CD4-positive, alpha-beta T cell (primary cell): ENCODE results near the gene ARID3A. TPM values are rescaled to one million over a fixed set of nuclear protein-coding genes. Genes with fewer than 3 reads are reported as not detected.

Source experiments
- ATAC-seq: fragments of 200-7000 bp; cut with Tn5 transposase; one replicate; pipeline ENCODE4 v1.10.0; 2022; ENCODE audit warnings: mild to moderate bottlenecking; ENCODE audit not compliant: poor library complexity
- CTCF ChIA-PET: fragments of 350-600 bp; sonication (Branson Sonifier 250); formaldehyde crosslinking; loops from one replicate; lab custom pipeline; 2021; ENCODE audit warnings: antibody characterized with exemption, inconsistent platforms; lab: Charles Lee
- POLR2A ChIA-PET: fragments of 350-600 bp; sonication (Branson Sonifier 250); formaldehyde crosslinking; loops from one replicate; lab custom pipeline; 2021; ENCODE audit warnings: antibody characterized with exemption, inconsistent platforms; lab: Charles Lee
- DNase-seq, 14 experiments: peaks; one replicate each; pipeline ENCODE4 v3.0.0-alpha.2; 2013 to 2020; ENCODE audit warnings: mixed read lengths in 2 of 14
- H3K27ac ChIP-seq, 2 donors: one replicate each; pipeline versions ENCODE4 v1.5.1 to v1.7.0; 2013; ENCODE audit warnings: low read length in 2 of 2, low read depth in 1 of 2, mild to moderate bottlenecking in 1 of 2
- H3K27me3 ChIP-seq, 2 experiments: 1 replicate in 1 of 2; 2 replicates in 1 of 2; pipeline versions ENCODE4 v1.6.1 to v1.7.0; 2013; ENCODE audit warnings: low read length in 2 of 2, control low read depth in 1 of 2, mild to moderate bottlenecking in 1 of 2, moderate library complexity in 1 of 2; ENCODE audit not compliant: insufficient read depth in 2 of 2, control insufficient read depth in 1 of 2
- H3K36me3 ChIP-seq: one replicate; pipeline ENCODE4 v1.6.1; 2013; ENCODE audit warnings: low read length, control low read depth; ENCODE audit not compliant: insufficient read depth
- H3K4me1 ChIP-seq: one replicate; pipeline ENCODE4 v1.6.1; 2013; ENCODE audit warnings: low read length, control low read depth; ENCODE audit not compliant: insufficient read depth
- H3K4me3 ChIP-seq: one replicate; pipeline ENCODE4 v1.5.1; 2013; ENCODE audit warnings: mild to moderate bottlenecking, low read length, moderate library complexity
- H3K9me3 ChIP-seq, 2 experiments: 1 replicate in 1 of 2; 2 replicates in 1 of 2; pipeline versions ENCODE4 v1.6.1 to v1.7.0; 2013; ENCODE audit warnings: low read length in 2 of 2, mild to moderate bottlenecking in 2 of 2, control low read depth in 1 of 2, moderate library complexity in 1 of 2; ENCODE audit not compliant: control insufficient read depth in 1 of 2, insufficient read depth in 1 of 2
- H3K27ac Mint-ChIP-seq: one replicate; pipeline ENCODE4 v1.8.0; 2020; ENCODE audit warnings: mixed read lengths
- H3K27me3 Mint-ChIP-seq: one replicate; pipeline ENCODE4 v1.8.0; 2021; ENCODE audit warnings: mixed read lengths
- H3K36me3 Mint-ChIP-seq: one replicate; pipeline ENCODE4 v1.8.0; 2021; ENCODE audit warnings: low read depth, mixed read lengths
- H3K4me1 Mint-ChIP-seq: one replicate; pipeline ENCODE4 v1.8.0; 2021; ENCODE audit warnings: low read depth, mixed read lengths
- H3K4me3 Mint-ChIP-seq: one replicate; pipeline ENCODE4 v1.8.0; 2020; ENCODE audit warnings: mild to moderate bottlenecking, mixed read lengths
- H3K9me3 Mint-ChIP-seq: one replicate; pipeline ENCODE4 v1.8.0; 2020; ENCODE audit warnings: mixed read lengths
- intact Hi-C, 2 experiments: fragments of 100-400 bp; cut with DNase I in 1 of 2; cut with micrococcal nuclease in 1 of 2; formaldehyde crosslinking; loops; one replicate each; pipeline versions ENCODE4 v1.15.1 to v1.9.0; 2023 to 2025; cut with DNase I, micrococcal nuclease
- total RNA-seq, 174 experiments: library from RNA in 2 of 174; stranded (reverse) in 2 of 174; gene quantifications; one replicate each; pipeline ENCODE4 v1.2.3 and lab custom pipeline; 2021 to 2026
- TF ChIP-seq, protein P1 (sequence below): fragments of 200-600 bp; IDR thresholded peaks from one replicate; pipeline ENCODE4 v1.8.0; 2022; ENCODE audit warnings: antibody characterized with exemption, mild to moderate bottlenecking

The ARID3A gene
- total RNA-seq, 2 experiments from 2014 or later, result 3.7 to 4.1 TPM

DNA sequence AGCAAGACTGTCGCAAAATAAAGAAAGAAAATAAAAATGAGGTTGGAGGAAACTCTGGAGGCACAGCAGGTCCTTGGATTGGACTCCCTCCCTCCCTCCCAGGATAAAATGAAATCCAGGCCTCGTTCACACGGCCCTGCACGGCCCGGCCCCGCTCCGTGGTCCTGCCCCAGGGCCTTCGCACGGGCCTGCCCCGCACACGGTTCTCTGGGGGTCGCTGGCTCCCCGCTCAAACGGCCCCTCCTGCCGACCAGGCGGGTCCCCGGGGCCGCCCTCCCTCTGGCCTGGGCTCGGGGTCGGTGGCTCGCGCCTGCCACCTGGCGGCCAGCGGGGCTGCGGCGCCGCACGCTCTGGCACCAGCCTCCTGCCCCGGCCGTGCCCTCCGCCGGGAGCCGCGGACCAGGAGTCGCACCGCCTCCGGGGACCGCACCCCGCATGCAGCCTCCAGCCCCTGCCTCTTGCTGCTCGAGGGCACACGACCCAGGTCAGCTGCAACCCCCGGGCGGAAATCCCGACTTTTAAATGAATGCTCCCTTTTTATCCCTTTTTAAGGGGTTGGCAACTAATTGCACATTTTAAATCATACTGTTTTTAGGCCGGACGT, 56.8 kb downstream of the ARID3A start:
- POLR2A ChIA-PET, result no interaction called here
- ATAC-seq, result peak; percentile 74
- Mint-ChIP-seq H3K27ac (peak overlapping the region; percentile 78), H3K4me3 (peak overlapping the region; percentile 67), H3K27me3 (no peaks in the 10 kb centered on the region), H3K36me3 (peaks cover 16% of the 10 kb centered on the region), H3K4me1 (peaks cover 15% of the 10 kb centered on the region), H3K9me3 (no peaks in the 10 kb centered on the region)
- peak; percentile 37 to 89 (median 68) for DNase-seq
- H3K36me3 ChIP-seq, result peaks cover 17% of the 10 kb centered on the region
- H3K27me3 ChIP-seq, result no peaks in the 10 kb centered on the region
- no peak overlapping the region for H3K4me3 ChIP-seq
- TF ChIP-seq, protein P1, sequence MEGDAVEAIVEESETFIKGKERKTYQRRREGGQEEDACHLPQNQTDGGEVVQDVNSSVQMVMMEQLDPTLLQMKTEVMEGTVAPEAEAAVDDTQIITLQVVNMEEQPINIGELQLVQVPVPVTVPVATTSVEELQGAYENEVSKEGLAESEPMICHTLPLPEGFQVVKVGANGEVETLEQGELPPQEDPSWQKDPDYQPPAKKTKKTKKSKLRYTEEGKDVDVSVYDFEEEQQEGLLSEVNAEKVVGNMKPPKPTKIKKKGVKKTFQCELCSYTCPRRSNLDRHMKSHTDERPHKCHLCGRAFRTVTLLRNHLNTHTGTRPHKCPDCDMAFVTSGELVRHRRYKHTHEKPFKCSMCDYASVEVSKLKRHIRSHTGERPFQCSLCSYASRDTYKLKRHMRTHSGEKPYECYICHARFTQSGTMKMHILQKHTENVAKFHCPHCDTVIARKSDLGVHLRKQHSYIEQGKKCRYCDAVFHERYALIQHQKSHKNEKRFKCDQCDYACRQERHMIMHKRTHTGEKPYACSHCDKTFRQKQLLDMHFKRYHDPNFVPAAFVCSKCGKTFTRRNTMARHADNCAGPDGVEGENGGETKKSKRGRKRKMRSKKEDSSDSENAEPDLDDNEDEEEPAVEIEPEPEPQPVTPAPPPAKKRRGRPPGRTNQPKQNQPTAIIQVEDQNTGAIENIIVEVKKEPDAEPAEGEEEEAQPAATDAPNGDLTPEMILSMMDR, result peak; percentile 78
- intact Hi-C loops, result loop anchor here (1.0 to 5.0 kb wide), 7 partner anchors 19 to 212 kb away; partner anchors contain the start of gene CFD (in 1 of the 2)
- CTCF ChIA-PET, result interaction anchor here (0.6 to 4.0 kb wide), 5 partner anchors 14 to 556 kb away, joined by 3 to 33 read pairs (median 9); no protein-coding TSS in a partner anchor
- H3K9me3 ChIP-seq, result no peaks in the 10 kb centered on the region
- no peak overlapping the region for H3K27ac ChIP-seq
- H3K4me1 ChIP-seq, result peaks cover 30% of the 10 kb centered on the region

GRCh38 chr19:984165-984967, 58.5 kb downstream of the ARID3A start, which contains the start of gene WDR18:
WDR18 (plus strand) TSS chr19:984345; CDS start chr19:984354, 9 bp downstream.
- POLR2A ChIA-PET, result interaction anchor here (0.8 to 2.1 kb wide), 25 partner anchors 11 to 285 kb away, joined by 3 to 16 read pairs (median 5); partner anchors contain the start of genes CFD, CIRBP, CNN2 and MED16
- DNase-seq, result peak; percentile 71 to 94 (median 84)
- CTCF ChIA-PET, result interaction anchor here (1.1 to 4.0 kb wide), 6 partner anchors 46 to 209 kb away, joined by 3 to 33 read pairs (median 6); no protein-coding TSS in a partner anchor
- Histone ChIP-seq H3K27ac (peak within 1 kb of the TSS; percentile 72 to 75), H3K27me3 (no peaks in the 10 kb centered on the region), H3K4me1 (peaks cover 34% of the 10 kb centered on the region), H3K36me3 (peaks cover 24% of the 10 kb centered on the region), H3K9me3 (no peaks in the 10 kb centered on the region), H3K4me3 (peak within 1 kb of the TSS; percentile 96)
- Mint-ChIP-seq H3K4me3 (peak within 1 kb of the TSS; percentile 94), H3K27me3 (no peaks in the 10 kb centered on the region), H3K27ac (peak within 1 kb of the TSS; percentile 78), H3K9me3 (no peaks in the 10 kb centered on the region), H3K4me1 (peaks cover 15% of the 10 kb centered on the region), H3K36me3 (peaks cover 16% of the 10 kb centered on the region)
- intact Hi-C loops, result loop anchor here (1.0 to 5.0 kb wide), 3 partner anchors 59 to 208 kb away; no protein-coding TSS in a partner anchor
- peak; percentile 90 for ATAC-seq
- TF ChIP-seq, protein P1, result no peak

DNA sequence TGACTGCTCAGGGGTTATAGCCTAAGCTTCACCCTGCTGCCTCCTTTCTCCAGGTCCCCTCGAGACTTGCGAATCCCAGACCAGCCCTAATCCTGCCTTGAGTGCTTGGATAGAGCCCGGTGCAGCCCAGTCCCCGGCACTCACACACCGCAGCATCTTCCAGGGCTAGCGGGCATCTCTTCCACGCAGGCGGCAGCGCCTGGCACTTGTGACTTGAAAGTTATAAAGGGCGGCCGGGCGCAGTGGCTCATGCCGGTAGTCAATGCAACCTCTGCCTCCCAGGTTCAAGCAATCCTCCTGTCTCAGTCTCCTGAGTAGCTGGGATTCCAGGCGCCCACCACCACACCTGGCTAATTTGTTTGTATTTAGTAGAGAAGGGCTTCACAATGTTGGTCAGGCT, 60.2 kb downstream of the ARID3A start:
- CTCF ChIA-PET, result no interaction called here
- Histone ChIP-seq H3K4me1 (peaks cover 34% of the 10 kb centered on the region), H3K27me3 (no peaks in the 10 kb centered on the region), H3K36me3 (peaks cover 33% of the 10 kb centered on the region), H3K27ac (no peak overlapping the region), H3K4me3 (no peak overlapping the region), H3K9me3 (no peaks in the 10 kb centered on the region)
- Mint-ChIP-seq H3K9me3 (no peaks in the 10 kb centered on the region), H3K27ac (no peak overlapping the region), H3K27me3 (no peaks in the 10 kb centered on the region), H3K36me3 (peaks cover 23% of the 10 kb centered on the region), H3K4me3 (peak overlapping the region; percentile 94), H3K4me1 (peaks cover 15% of the 10 kb centered on the region)
- intact Hi-C loops, result no loop called here
- ATAC-seq (no peak), DNase-seq (no peak)
- TF ChIP-seq, protein P1, result no peak
- POLR2A ChIA-PET, result no interaction called here
